GM12865 (cell line): ENCODE data around the gene CHAF1A.

ENCODE experiments used
- DNase-seq: peaks from one replicate; pipeline ENCODE4 v3.0.0; 2010; ENCODE audit warnings: low read depth
- H3K4me3 ChIP-seq: 2 replicates; pipeline ENCODE4 v1.5.1; 2011; ENCODE audit warnings: mild to moderate bottlenecking, low read depth, low read length, control low read depth
- CTCF ChIP-seq: IDR thresholded peaks from 2 replicates; pipeline ENCODE4 v1.5.1; 2011; ENCODE audit warnings: low read length, control low read depth, low read depth, inconsistent platforms; ENCODE audit not compliant: insufficient read depth; ENCODE audit errors: missing control alignments

The CHAF1A gene

GRCh38 chr19:4473011-4473762 is 70.7 kb downstream of the CHAF1A start:
- TF ChIP-seq CTCF = no peak
- peak overlapping the region; percentile 91 for H3K4me3 ChIP-seq
- no peak for DNase-seq

- TF ChIP-seq CTCF = no peak
- no peak for DNase-seq
- H3K4me3 ChIP-seq = peak overlapping the region; percentile 91
These were observed 71.5 kb downstream of the CHAF1A start for GRCh38 chr19:4473763-4474513.

GRCh38 chr19:4474514-4475022 is 72.1 kb downstream of the CHAF1A start:
- no peak for TF ChIP-seq CTCF
- H3K4me3 ChIP-seq = peak overlapping the region; percentile 91
- peak; percentile 68 for DNase-seq

GRCh38 chr19:4477034-4477801 is 74.8 kb downstream of the CHAF1A start:
- no peak for DNase-seq
- H3K4me3 ChIP-seq = no peak overlapping the region
- TF ChIP-seq CTCF = no peak

GRCh38 chr19:4482721-4483364 is 80.4 kb downstream of the CHAF1A start:
- no peak overlapping the region for H3K4me3 ChIP-seq
- no peak for TF ChIP-seq CTCF
- DNase-seq = no peak

GRCh38 chr19:4483385-4483784 is 80.9 kb downstream of the CHAF1A start:
- no peak overlapping the region for H3K4me3 ChIP-seq
- DNase-seq = no peak
- TF ChIP-seq CTCF = no peak
